Naive B cell (primary cell): ENCODE results near the gene CIC. TPM values are rescaled to one million over a fixed set of nuclear protein-coding genes. Genes with fewer than 3 reads are reported as not detected.

ENCODE experiments used
- ATAC-seq, 2 donors: fragments of 150-1000 bp; cut with Tn5 transposase; 2 replicates each; pipeline ENCODE4 v1.10.0; 2021; ENCODE audit warnings: low read depth in 2 of 2, mild to moderate bottlenecking in 2 of 2, moderate library complexity in 2 of 2
- DNase-seq: peaks from one replicate; pipeline ENCODE4 v3.0.0; 2022
- H3K27ac Mint-ChIP-seq, 6 donors: one replicate each; pipeline ENCODE4 v1.8.0; 2020 to 2022; ENCODE audit warnings: mild to moderate bottlenecking in 6 of 6, mixed read lengths in 6 of 6, moderate library complexity in 5 of 6, inconsistent platforms in 2 of 6
- H3K27me3 Mint-ChIP-seq, 3 donors: one replicate each; pipeline ENCODE4 v1.8.0; 2021 to 2022; ENCODE audit warnings: mixed read lengths in 3 of 3, mild to moderate bottlenecking in 1 of 3
- H3K36me3 Mint-ChIP-seq, 2 donors: one replicate each; pipeline ENCODE4 v1.8.0; 2020 to 2022; ENCODE audit warnings: mixed read lengths in 2 of 2, inconsistent platforms in 1 of 2, mild to moderate bottlenecking in 1 of 2
- H3K4me1 Mint-ChIP-seq, 3 donors: one replicate each; pipeline ENCODE4 v1.8.0; 2020 to 2022; ENCODE audit warnings: mixed read lengths in 3 of 3, inconsistent platforms in 1 of 3, mild to moderate bottlenecking in 1 of 3, moderate library complexity in 1 of 3
- H3K4me3 Mint-ChIP-seq, 8 donors: one replicate each; pipeline ENCODE4 v1.8.0; 2020 to 2022; ENCODE audit warnings: mild to moderate bottlenecking in 8 of 8, mixed read lengths in 8 of 8, moderate library complexity in 8 of 8, inconsistent platforms in 2 of 8
- H3K9me3 Mint-ChIP-seq, 7 donors: one replicate each; pipeline ENCODE4 v1.8.0; 2020 to 2022; ENCODE audit warnings: mixed read lengths in 7 of 7, mild to moderate bottlenecking in 5 of 7, inconsistent platforms in 2 of 7, moderate library complexity in 1 of 7
- polyA plus RNA-seq, 6 donors: library from polyadenylated mRNA; unstranded; fragments of 300-500 nt; fragmentation: Illumina TruSeq; gene quantifications; one replicate each; pipeline ENCODE4 v1.2.3, GENCODE V29; 2021; ENCODE audit warnings: low read depth in 6 of 6

Gene CIC
- polyA plus RNA-seq, 6 donors from 2014 or later = 0.05 to 5.3 (median 2.1) TPM

DNA sequence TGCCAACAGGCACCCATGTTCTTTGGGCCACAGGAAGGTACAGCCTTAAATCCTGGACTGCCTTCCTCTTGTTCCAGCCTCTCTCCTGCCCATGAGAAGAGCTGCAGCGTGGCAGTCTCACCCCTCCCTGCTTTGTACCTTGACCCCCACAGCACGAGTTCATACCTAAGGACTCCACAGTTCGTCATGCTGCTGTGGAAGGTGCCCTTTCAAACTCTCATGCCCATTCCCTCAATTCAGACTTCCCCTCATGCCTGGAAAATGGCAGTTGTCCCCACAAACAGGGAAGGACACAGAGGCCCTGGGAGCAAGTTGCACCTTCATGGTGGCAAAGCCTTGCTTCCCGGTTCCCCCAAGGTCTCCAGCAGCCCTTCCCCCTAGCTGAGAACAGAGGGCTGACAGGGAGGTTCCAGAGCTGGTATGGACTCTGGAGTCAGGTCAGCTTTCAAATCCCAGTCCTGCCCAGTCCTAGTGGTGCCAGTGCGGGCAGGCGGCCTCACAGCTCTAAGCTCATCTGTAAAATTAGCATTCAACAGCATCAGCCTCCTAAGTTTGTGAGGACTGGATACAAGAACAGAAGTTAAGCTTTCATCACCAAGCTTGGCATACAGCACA, 35.3 kb upstream of the CIC start:
- peaks cover 0 to 7% of the 10 kb centered on the region in 2 donors for H3K36me3 Mint-ChIP-seq
- peak overlapping the region in 3 of 6 donors; percentile 21 to 91 (median 60) for H3K27ac Mint-ChIP-seq
- no peak for ATAC-seq
- H3K27me3 Mint-ChIP-seq = no peaks in the 10 kb centered on the region
- no peak for DNase-seq
- H3K9me3 Mint-ChIP-seq = no peaks in the 10 kb centered on the region
- H3K4me1 Mint-ChIP-seq = peaks cover 11 to 36% (median 29%) of the 10 kb centered on the region in 3 donors
- peak overlapping the region in 1 of 8 donors; percentile 0 for H3K4me3 Mint-ChIP-seq

DNA sequence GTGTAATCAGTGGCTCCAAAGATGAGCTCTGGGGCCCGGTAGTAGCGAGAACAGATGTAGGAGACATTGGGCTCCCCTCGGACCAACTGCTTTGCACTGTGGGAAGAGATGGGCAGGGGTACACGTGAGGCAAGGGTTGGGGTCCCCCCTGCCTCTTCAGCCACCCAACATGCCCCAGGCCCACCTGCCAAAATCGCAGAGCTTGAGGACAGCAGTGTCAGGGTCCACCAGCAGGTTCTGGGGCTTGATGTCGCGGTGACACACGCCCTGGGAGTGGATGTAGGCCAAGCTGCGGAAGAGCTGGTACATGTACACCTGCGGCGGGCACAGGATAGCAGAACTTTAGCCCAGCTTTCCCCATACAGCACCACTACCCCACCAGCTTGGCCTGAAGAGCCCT, 34.7 kb upstream of the CIC start:
- Mint-ChIP-seq H3K9me3 (no peaks in the 10 kb centered on the region), H3K27ac (peak overlapping the region in 1 of 6 donors; percentile 38), H3K27me3 (no peaks in the 10 kb centered on the region), H3K36me3 (peaks cover 0 to 7% of the 10 kb centered on the region in 2 donors), H3K4me1 (peaks cover 15 to 35% (median 31%) of the 10 kb centered on the region in 3 donors), H3K4me3 (no peak overlapping the region)
- no peak for DNase-seq
- ATAC-seq = no peak

DNA sequence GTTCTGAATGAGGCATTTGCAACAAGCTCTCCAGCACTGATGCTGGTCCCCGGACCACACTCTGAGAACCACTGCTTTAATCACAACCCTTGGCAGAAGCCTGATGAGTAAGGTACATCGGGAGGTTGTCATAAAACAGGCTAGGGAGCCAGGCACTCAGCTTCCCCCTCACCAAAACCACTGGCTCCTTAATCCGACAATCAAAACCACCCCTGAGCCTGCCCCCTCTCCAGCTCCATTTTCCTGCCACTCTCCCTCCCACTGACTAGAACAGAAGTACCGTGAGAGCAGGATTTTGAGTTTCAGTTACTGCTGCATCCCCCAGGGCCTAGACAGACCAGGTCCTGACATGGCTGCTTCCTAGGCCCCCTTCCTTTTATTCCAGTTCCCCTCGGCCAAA, 33.9 kb upstream of the CIC start:
- ATAC-seq = no peak
- H3K4me3 Mint-ChIP-seq = no peak overlapping the region
- H3K4me1 Mint-ChIP-seq = peaks cover 23 to 37% (median 33%) of the 10 kb centered on the region in 3 donors
- H3K27ac Mint-ChIP-seq = peak overlapping the region in 1 of 6 donors; percentile 27
- H3K27me3 Mint-ChIP-seq = no peaks in the 10 kb centered on the region
- peaks cover 0 to 7% of the 10 kb centered on the region in 2 donors for H3K36me3 Mint-ChIP-seq
- no peaks in the 10 kb centered on the region for H3K9me3 Mint-ChIP-seq
- DNase-seq = no peak

DNA sequence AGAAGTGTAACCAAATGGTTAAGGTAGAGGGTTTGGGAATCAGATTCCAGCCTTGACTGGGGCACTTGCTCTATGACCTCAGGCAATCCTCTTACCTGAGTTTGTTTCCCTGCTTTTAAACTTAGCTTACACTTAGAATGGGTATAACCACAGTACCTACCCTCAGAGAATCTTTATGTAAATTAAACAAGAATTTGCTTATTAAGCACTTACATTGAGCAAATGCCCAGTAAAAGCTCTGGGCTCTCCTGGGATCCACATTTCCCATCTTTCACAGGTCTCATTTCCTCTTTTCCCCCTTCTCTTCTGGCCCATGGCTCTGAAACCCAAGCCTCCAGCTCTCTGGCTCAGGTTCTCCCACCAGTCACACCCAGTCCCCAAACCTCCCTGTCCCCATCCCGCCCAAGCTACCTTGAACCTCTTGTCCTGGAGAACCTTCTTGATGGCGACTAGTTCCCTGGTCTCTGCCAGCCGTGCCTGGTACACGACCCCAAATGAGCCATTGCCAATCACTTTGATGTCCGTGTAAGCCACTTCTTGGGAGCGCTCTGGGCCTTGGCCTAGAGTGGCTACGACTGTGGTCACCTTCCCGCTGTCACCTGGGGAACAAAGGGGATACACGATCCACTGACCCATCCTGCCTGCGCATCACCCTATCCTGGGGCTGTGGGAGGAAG, 29.4 kb upstream of the CIC start:
- no peaks in the 10 kb centered on the region for H3K9me3 Mint-ChIP-seq
- H3K27me3 Mint-ChIP-seq = no peaks in the 10 kb centered on the region
- H3K4me3 Mint-ChIP-seq = peak overlapping the region in 6 of 8 donors; percentile 4 to 85 (median 74)
- no peaks in the 10 kb centered on the region for H3K36me3 Mint-ChIP-seq
- ATAC-seq (no peak), DNase-seq (no peak)
- H3K27ac Mint-ChIP-seq = peak overlapping the region in 4 of 6 donors; percentile 27 to 72 (median 34)
- H3K4me1 Mint-ChIP-seq = peaks cover 44 to 53% (median 46%) of the 10 kb centered on the region in 3 donors

DNA sequence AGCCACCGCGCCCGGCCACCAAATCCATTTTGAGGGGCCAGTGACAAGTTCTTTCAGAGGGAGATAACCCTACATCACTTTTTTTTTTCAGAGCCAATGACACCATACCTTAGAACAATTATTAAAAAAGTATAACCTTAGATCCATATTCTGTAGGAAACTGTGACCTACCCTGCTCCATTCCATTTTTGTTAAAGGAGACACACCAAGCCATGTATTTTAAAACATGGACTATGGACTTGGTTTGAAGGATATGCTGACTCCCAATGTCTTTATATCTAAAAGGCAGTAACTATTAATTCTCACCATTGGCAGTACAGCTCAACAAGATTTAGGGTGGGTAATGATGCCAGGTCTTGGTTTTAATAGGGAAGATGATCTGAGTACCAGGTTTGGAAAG, 27.8 kb upstream of the CIC start:
- peaks cover 47 to 60% (median 53%) of the 10 kb centered on the region in 3 donors for H3K4me1 Mint-ChIP-seq
- H3K4me3 Mint-ChIP-seq = peak overlapping the region; percentile 38 to 98 (median 85)
- DNase-seq (no peak), ATAC-seq (no peak)
- no peaks in the 10 kb centered on the region for H3K36me3 Mint-ChIP-seq
- peak overlapping the region in 4 of 6 donors; percentile 29 to 92 (median 87) for H3K27ac Mint-ChIP-seq
- H3K9me3 Mint-ChIP-seq = no peaks in the 10 kb centered on the region
- H3K27me3 Mint-ChIP-seq = no peaks in the 10 kb centered on the region

DNA sequence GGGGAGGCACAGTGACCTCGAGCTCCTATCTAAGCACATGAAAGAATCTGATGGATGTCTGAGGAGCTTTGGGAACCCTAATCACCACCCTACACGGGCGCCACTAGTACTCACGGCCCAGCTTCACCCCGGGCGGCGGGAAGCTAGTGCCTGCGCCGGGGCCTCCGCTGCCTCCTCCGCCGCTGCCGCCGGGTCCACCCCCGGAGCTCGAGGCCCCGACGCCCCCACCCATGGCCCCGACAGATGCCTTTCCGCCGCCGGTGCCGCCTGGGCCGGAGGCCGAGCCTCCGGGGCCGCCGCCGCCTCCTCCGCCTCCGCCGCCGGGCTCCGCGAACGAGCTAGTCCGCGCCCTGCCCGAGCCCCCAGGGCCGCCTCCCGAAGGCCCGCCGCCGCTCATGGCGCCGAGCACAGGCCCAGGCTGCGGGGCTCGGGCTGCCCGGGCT, 27.0 kb upstream of the CIC start:
- Mint-ChIP-seq H3K4me1 (peaks cover 50 to 65% (median 53%) of the 10 kb centered on the region in 3 donors), H3K4me3 (peak overlapping the region; percentile 77 to 98 (median 88)), H3K36me3 (no peaks in the 10 kb centered on the region), H3K27me3 (no peaks in the 10 kb centered on the region), H3K9me3 (no peaks in the 10 kb centered on the region), H3K27ac (peak overlapping the region; percentile 18 to 92 (median 88))
- ATAC-seq (no peak), DNase-seq (no peak)

DNA sequence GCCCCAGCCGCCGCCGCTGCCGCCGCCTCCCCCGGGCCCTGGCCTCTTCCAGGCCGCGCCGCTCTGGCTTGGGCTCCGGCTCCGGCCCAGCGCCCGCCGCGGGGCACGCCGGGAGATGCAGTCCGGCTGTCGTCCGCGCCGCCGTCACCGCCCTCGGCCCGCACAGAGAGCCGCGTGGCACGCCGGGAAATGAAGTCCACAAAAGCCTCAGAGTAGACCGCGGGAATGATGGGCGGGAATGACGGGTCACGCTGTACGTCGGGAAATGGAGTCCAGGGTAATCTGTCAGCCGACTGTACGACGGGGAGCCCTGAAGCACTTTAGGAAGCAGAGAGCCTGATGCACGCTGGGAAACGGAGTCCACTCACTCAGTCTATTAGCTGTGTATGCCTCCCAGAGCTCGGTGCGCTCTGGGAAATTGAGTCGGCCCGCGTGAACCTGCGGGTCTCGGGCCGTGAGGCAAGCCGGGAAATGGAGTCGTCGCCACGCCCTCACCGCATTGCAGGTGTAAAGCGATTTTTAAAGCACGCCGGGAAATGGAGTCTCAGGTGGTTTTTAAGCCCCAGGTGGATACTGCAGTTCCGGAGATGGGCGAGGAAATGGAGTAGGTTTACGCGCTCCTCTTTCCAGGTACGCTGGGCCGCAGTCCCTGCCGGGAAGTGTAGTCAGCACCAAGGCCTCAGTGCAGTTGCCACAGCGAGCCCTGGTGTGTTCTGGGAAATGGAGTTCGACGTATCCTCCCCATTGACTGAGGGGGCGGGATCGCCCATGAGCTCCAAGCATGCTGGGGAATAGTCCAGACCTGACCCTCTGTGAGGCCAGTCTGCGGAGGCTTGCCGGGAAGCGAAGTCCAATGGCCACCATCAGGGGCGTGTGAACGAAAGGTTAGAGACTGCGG, 26.3 kb upstream of the CIC start, which contains the start of gene GSK3A:
GSK3A (minus strand) TSS at position 91 of the 898 bp plus-strand sequence. CDS start 137 bp downstream, outside the sequence.
- DNase-seq (peak; percentile 96), ATAC-seq (peak; percentile 70 to 73)
- Mint-ChIP-seq H3K9me3 (no peaks in the 10 kb centered on the region), H3K4me3 (peak within 1 kb of the TSS; percentile 79 to 98 (median 96)), H3K4me1 (peaks cover 50 to 66% (median 53%) of the 10 kb centered on the region in 3 donors), H3K27me3 (no peaks in the 10 kb centered on the region), H3K36me3 (no peaks in the 10 kb centered on the region), H3K27ac (peak within 1 kb of the TSS; percentile 83 to 100 (median 96))

DNA sequence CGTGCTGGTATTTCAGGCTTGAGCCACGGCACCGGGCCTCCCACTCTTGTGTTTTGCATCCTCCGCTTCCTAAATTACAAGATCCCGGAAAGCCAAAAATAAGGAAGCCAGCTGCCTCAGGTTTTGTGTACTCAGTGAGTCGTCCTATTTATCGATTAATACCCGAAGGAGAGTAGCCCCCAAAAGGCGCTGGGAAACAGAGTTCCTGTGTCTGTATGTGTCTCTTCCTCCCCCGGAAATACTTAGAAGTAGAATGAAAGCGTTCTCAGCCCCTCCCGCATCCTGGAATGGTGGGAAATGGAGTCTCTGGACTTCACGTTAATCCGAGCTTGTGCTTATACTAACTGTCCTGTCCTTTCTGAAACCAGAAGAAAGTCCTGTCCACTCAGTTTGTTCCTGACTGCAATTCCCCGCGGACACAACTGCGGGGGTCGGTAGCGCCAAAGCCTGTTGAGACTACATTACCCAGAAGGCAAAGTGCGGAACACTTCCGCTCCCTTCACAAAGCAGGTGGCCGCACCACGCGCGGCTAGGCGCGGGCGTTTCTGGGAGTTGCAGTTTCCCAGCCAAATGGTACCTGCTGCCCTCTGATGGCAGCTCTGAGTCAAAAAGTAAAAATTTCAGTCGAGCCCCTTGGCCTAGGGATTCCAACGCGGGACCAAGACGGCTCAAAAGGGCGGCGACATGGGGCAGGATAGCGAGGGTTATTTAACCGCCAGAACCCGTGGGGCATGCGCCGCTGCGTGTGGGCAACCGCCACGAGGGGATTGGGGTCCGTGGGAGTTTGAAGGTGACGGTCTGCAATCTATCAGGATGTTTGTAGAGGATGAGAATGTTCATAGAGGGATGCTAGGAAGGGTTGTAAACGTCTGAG, 24.5 kb upstream of the CIC start:
- Mint-ChIP-seq H3K36me3 (no peaks in the 10 kb centered on the region), H3K4me3 (peak overlapping the region; percentile 79 to 100 (median 97)), H3K9me3 (no peaks in the 10 kb centered on the region), H3K4me1 (peaks cover 50 to 60% (median 54%) of the 10 kb centered on the region in 3 donors), H3K27me3 (no peaks in the 10 kb centered on the region), H3K27ac (peak overlapping the region; percentile 92 to 100 (median 97))
- DNase-seq (peak; percentile 91), ATAC-seq (peak; percentile 34 to 43)

DNA sequence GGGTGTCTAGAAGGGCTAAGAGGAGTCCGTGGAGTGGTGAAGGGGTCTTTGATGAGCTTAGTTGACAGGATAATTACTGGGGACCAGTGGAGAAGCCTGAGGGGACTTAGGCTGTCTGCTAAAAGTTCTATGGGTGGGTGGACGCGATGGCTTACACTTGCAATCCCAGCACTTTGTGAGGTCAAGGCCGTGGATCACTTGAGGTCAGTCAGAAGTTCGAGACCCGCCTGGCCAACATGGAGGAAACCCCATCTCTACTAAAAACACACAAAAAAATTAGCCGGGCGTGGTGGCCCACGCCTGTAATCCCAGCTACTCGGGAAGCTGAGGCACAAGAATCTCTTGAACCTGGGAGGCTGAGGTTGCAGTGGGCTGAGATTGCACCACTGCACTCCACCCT, 23.8 kb upstream of the CIC start:
- Mint-ChIP-seq H3K27me3 (no peaks in the 10 kb centered on the region), H3K4me3 (peak overlapping the region in 7 of 8 donors; percentile 79 to 100 (median 97)), H3K36me3 (no peaks in the 10 kb centered on the region), H3K27ac (peak overlapping the region; percentile 85 to 100 (median 92)), H3K4me1 (peaks cover 44 to 54% (median 48%) of the 10 kb centered on the region in 3 donors), H3K9me3 (no peaks in the 10 kb centered on the region)
- no peak for ATAC-seq
- no peak for DNase-seq

DNA sequence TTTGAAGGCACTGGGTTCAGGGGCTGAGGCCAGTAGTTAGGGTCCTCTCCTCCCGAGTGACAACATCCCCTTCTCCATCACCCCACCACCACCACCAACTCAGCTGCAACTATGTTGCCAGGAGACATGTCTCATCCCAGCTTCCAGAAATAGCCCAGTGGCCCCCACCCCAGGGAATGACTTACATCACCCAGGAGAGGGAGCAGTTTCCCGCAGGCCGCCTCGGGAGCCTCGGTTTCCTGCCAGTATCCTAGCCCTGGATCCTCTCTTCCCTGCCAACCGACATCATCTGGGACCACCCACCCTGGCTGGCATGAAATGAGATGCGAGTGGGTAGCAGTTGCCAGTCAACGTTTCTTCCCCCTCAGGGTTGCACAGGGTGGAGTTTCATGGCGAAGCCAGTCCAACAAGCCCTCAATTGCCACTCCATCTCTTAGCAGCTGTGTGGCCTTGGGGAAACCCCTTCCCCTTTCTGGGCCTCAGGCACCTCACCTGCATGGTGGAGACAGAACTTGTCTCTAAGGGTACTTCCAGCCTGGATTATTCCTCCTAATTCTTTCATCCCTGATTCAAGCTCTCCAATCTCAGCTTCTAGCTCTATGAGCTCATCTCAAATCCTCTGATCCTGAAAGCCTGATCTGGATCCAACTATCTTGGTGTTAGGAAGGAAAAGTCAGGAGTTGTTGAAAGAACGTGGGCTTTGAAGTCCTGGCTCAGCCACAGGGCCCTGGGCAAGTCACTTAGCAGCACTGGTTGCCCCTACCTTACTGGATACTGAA, 22.7 kb upstream of the CIC start:
- ATAC-seq (no peak), DNase-seq (no peak)
- H3K36me3 Mint-ChIP-seq = no peaks in the 10 kb centered on the region
- peak overlapping the region in 3 of 6 donors; percentile 38 to 78 (median 73) for H3K27ac Mint-ChIP-seq
- H3K4me3 Mint-ChIP-seq = peak overlapping the region in 1 of 8 donors; percentile 33
- no peaks in the 10 kb centered on the region for H3K9me3 Mint-ChIP-seq
- H3K27me3 Mint-ChIP-seq = no peaks in the 10 kb centered on the region
- peaks cover 40 to 49% (median 44%) of the 10 kb centered on the region in 3 donors for H3K4me1 Mint-ChIP-seq

DNA sequence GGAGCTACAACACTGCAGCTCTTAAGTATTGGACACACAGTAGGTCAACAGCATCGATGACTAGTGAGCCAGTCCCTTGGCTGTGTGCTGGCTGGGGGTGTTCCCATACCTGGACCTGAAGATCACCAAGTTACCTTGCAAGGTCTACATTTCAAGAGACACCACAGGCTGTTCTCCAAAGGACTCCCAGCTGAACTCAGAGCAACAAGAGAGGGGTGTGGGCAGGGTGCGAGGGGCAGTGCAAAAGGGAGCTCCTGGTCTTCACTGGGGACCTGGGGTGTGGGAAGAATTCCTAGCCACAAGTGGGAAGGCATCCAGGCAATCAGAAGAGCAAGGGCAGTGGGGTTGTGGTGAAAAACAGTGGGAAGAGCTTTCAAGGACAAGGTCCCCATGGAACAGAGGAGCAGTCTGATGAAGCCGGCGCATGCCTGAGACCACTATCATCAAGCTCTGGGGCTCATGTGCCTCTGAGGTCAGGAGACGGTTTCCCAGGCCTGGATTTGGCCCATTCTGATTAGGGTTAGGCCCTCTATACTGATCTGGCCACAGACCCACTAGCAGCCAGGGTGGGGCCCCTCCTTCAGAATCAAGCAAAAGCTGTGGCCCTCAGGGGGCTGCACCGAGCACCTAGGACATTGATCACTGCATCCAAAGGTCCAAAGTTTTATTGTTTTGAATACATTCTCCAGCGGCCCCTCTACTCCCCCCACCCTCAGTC, 22.0 kb upstream of the CIC start:
- Mint-ChIP-seq H3K36me3 (no peaks in the 10 kb centered on the region), H3K27me3 (no peaks in the 10 kb centered on the region), H3K4me1 (peaks cover 40 to 52% (median 51%) of the 10 kb centered on the region in 3 donors), H3K27ac (peak overlapping the region in 4 of 6 donors; percentile 4 to 78 (median 52)), H3K4me3 (no peak overlapping the region), H3K9me3 (no peaks in the 10 kb centered on the region)
- DNase-seq = no peak
- ATAC-seq = no peak
